Esophagus squamous epithelium (tissue), 4 donors: ENCODE data around the gene DOCK10.

ENCODE experiments used
- CTCF ChIP-seq, 6 experiments: fragments of 450-650 bp in 4 of 6; fragments of 200-600 bp in 2 of 6; sonication (generic) in 2 of 6; IDR thresholded peaks; one replicate each; pipeline ENCODE4 v1.5.1; 2016 to 2019; ENCODE audit warnings: antibody characterized with exemption in 6 of 6, mild to moderate bottlenecking in 4 of 6, moderate library complexity in 4 of 6
- POLR2A ChIP-seq, 4 donors: fragments of 450-650 bp; IDR thresholded peaks; one replicate each; pipeline ENCODE4 v1.6.1; 2017; ENCODE audit warnings: antibody characterized with exemption in 4 of 4, mild to moderate bottlenecking in 4 of 4, moderate library complexity in 3 of 4

- TF ChIP-seq POLR2A (IDR thresholded peaks at IDR 0.05) (no peak), CTCF (IDR thresholded peaks at IDR 0.05) (no peak)
Measured at GRCh38 chr2:224982910-224983711, 59.2 kb downstream of the DOCK10 start.
